GM19099 (cell line): ENCODE results near the gene TSTD1.

Source experiments
- POLR2A ChIP-seq: IDR thresholded peaks from 3 replicates; pipeline ENCODE4 v1.6.1; 2011; ENCODE audit warnings: low read depth; ENCODE audit not compliant: insufficient read length; ENCODE audit errors: extremely low read depth

Gene TSTD1

DNA sequence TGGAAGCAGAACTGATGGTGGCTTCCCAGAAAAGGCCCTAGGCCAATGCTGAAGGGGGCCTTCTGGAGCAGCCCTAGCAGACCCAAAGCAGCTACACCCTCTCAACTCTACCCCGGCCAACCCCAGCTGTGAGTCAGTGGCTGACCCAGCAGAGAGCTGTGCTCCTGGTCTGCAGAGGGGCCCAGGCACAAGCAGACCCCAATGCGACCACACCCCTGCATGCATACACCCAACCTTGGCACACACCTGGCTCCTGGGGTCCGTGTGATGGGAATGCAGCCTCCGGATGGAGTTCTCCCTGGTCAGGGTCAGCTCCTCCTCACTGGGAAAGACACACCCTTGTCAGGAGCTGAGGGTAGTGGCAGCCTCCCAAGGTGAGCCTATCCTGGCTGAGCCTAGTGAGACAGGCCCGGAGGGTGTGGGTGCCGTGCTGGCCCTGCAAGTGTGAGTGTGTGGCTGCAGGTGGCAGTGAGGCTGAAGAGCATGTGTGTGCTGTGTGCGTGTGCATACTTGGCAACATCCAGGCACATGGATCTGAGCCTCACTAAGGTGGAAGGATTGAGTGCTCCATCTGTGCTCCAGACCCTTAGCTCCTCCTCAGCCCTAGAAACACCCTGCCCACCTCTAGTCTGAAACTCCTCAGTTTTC lies 34.8 kb upstream of the TSTD1 start:
- TF ChIP-seq POLR2A: no peak

- no peak for TF ChIP-seq POLR2A
These were observed 34.1 kb upstream of the TSTD1 start for GRCh38 chr1:161072751-161073449.

- no peak for TF ChIP-seq POLR2A
These were observed 33.2 kb upstream of the TSTD1 start for GRCh38 chr1:161071886-161072371.

- TF ChIP-seq POLR2A: no peak
These were observed 32.0 kb upstream of the TSTD1 start for GRCh38 chr1:161070761-161071160.

GRCh38 chr1:161069731-161070270 lies 31.0 kb upstream of the TSTD1 start, which contains the start of gene ARHGAP30:
TSS of gene ARHGAP30 (minus strand) at chr1:161069891. CDS start at chr1:161069624, 267 bp downstream.
- TF ChIP-seq POLR2A: peak; percentile 89

- TF ChIP-seq POLR2A: no peak
These were observed 30.5 kb upstream of the TSTD1 start for GRCh38 chr1:161069241-161069640.

- TF ChIP-seq POLR2A: peak; percentile 70
These were observed 29.8 kb upstream of the TSTD1 start for GRCh38 chr1:161068306-161069234.

- TF ChIP-seq POLR2A: no peak
These were observed 27.9 kb upstream of the TSTD1 start for GRCh38 chr1:161066694-161067093.

DNA sequence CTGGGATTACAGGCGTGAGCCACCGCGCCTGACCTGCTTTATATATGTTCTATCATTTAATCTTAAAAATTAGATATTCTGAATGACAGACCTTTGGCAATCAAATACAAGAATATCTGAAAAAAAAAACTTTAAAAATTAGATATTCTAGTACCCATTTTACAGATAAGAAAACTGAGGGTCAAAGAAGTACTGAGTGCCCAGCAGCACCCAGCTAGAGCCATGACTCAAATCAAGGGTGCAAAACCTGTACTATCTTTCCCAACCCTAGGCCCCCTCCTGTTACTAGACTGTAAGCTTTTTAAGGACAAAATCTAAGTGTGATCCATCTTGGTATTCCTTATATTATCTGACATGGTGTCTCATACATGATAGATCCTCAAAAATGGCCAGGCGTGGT lies 22.7 kb upstream of the TSTD1 start:
- no peak for TF ChIP-seq POLR2A

DNA sequence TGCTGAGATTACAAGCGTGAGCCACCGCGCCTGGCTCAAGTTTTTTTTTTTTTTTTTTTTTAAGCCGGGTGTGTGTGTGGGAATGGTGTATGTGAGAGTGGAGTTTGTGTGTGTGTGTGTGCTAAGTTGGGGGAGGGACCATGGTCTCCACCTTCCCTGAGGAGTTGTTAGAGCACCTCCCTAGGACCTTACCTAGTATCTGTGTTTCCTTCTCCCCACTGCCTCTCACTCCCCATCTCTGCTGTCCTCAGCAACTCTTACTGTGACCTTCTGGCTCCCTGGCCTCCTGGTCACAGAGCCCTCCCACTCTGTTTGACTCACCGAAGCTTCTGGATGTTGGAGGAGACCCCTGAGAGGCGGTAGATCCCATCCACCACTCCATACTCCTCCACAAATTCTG lies 20.5 kb upstream of the TSTD1 start:
- no peak for TF ChIP-seq POLR2A

DNA sequence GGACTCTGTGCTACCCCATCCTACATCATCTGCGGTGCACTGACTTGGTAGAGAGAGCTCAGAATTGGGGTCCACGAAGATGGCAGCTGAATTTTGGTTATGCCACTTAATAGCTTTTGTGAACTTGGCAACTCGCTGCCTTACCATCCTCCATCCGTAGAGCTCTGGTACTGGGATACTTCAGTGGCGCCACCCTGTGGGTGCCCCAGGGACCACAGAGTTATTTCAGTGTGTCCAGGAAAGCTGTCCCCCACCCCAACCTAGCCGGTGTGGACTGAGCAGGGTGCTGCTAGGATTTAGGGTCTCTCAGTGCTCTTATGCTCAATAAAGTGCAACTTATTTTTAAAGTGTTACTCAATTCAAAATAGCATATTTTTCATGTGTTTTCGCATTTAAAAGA lies 16.0 kb upstream of the TSTD1 start:
- TF ChIP-seq POLR2A: no peak

DNA sequence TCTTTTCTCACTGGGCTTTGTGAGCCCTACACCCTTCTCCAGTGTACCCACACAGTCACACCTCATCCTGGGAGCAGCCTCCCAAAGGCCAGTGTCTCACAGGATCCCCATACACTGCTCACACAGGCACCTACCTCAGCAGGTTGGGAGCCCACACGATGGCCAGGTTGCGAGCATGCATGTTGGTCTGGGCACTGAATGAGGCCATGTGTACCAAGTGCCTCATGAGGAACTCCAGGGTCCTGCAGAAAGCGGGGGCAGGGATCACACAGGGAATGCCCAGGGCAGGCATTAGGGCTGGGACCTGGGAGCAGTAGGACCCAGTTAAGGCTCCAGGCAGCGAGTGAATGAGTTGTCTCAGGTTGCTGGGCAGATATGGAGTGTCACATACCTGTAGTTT lies 15.5 kb upstream of the TSTD1 start:
- TF ChIP-seq POLR2A: no peak

GRCh38 chr1:161052899-161053298 lies 14.1 kb upstream of the TSTD1 start:
- TF ChIP-seq POLR2A: no peak

DNA sequence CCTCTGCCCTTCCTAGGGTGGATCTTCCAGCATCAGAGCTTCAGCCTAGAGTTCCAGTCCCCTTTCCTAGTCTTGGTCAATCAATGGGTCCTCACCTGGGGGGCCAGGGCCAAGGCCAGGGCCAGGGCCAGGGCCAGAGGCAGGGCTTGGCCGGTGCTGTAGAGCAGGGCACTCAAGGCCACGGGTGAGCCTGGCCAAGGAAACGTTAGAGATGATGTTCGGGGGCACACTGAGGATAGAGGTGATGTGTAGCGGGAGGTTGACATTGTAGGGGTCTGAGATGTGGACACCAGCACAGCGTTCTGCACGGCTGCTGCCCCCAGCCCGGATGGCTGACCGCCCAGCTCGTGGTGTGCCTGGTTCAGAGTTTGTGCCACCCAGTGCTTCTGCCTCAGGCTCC lies 12.5 kb upstream of the TSTD1 start:
- no peak for TF ChIP-seq POLR2A
